Spleen (tissue), 11 donors: ENCODE measurements around the gene FTO. TPM values are rescaled to one million over a fixed set of nuclear protein-coding genes. Genes with fewer than 3 reads are reported as not detected.

ENCODE experiments used
- DNase-seq: peaks from one replicate; pipeline ENCODE4 v3.0.0-alpha.2; 2020
- H3K27ac ChIP-seq, 8 donors: fragments of 200-600 bp; sonication (generic) in 7 of 8; 1 replicate in 4 of 8; 2 replicates in 4 of 8; pipeline versions ENCODE4 v1.5.0 to v1.8.0; 2016 to 2021; ENCODE audit warnings: inconsistent platforms in 4 of 8, mild to moderate bottlenecking in 4 of 8, moderate library complexity in 1 of 8
- H3K27me3 ChIP-seq, 7 donors: fragments of 200-600 bp; sonication (generic) in 6 of 7; replicated peaks in 1 of 7; 1 replicate in 4 of 7; 2 replicates in 3 of 7; pipeline versions ENCODE4 v1.5.0 to v1.8.0; 2016 to 2021; ENCODE audit warnings: inconsistent platforms in 3 of 7, mild to moderate bottlenecking in 1 of 7
- H3K36me3 ChIP-seq, 6 donors: fragments of 200-600 bp; sonication (generic) in 5 of 6; 1 replicate in 4 of 6; 2 replicates in 2 of 6; pipeline versions ENCODE4 v1.5.0 to v1.8.0; 2016 to 2021; ENCODE audit warnings: inconsistent platforms in 2 of 6
- H3K4me1 ChIP-seq, 6 donors: fragments of 200-600 bp; sonication (generic) in 5 of 6; 1 replicate in 3 of 6; 2 replicates in 3 of 6; pipeline versions ENCODE4 v1.5.0 to v1.8.0; 2016 to 2021; ENCODE audit warnings: inconsistent platforms in 3 of 6
- H3K4me3 ChIP-seq, 8 donors: fragments of 200-600 bp; sonication (generic) in 7 of 8; 1 replicate in 4 of 8; 2 replicates in 4 of 8; pipeline versions ENCODE4 v1.5.0 to v1.8.0; 2016 to 2021; ENCODE audit warnings: inconsistent platforms in 4 of 8, mild to moderate bottlenecking in 4 of 8, moderate library complexity in 2 of 8
- H3K9me3 ChIP-seq, 8 donors: fragments of 200-600 bp; sonication (generic) in 7 of 8; 1 replicate in 4 of 8; 2 replicates in 4 of 8; pipeline versions ENCODE4 v1.5.0 to v1.8.0; 2016 to 2021; ENCODE audit warnings: inconsistent platforms in 4 of 8
- CTCF ChIP-seq, 11 experiments: fragments of 200-600 bp in 7 of 11; fragments of 450-650 bp in 4 of 11; sonication (generic) in 4 of 11; IDR thresholded peaks in 8 of 11; conservative IDR thresholded peaks in 3 of 11; 1 replicate in 7 of 11; 2 replicates in 4 of 11; pipeline versions ENCODE4 v1.4.0 to v1.8.0; 2016 to 2021; ENCODE audit warnings: antibody characterized with exemption in 11 of 11, inconsistent platforms in 4 of 11, mild to moderate bottlenecking in 1 of 11
- POLR2A ChIP-seq, 3 donors: fragments of 450-650 bp; IDR thresholded peaks; one replicate each; pipeline ENCODE4 v1.5.1; 2017; ENCODE audit warnings: antibody characterized with exemption in 3 of 3, mild to moderate bottlenecking in 1 of 3
- POLR2AphosphoS5 ChIP-seq, 3 donors: sonication (generic); formaldehyde crosslinking; IDR thresholded peaks; one replicate each; pipeline ENCODE4 v1.5.1; 2017; ENCODE audit warnings: antibody characterized with exemption in 3 of 3
- WGBS, 5 donors: extraction: QIAGEN DNeasy Blood & Tissue Kit in 3 of 5; methylation state at CpG; one replicate each; pipeline versions ENCODE4 v1.1.5 to v1.1.7; 2013 to 2018; 5-methylcytosine and 5-hydroxymethylcytosine counted together
- intact Hi-C: fragments of 100-400 bp; cut with DNase I; formaldehyde crosslinking; loops from one replicate; pipeline ENCODE4 v1.15.0; 2023; ENCODE audit warnings: low total_unique reads
- polyA plus RNA-seq, 3 donors: library from polyadenylated mRNA; stranded (reverse); fragments of 200-250 nt; gene quantifications; one replicate each; pipeline ENCODE4 v1.2.1, GENCODE V29; 2013
- total RNA-seq, 7 donors: library from RNA; depleted of rRNA in 3 of 7; stranded (reverse); fragments of >200 nt in 3 of 7; fragmentation: NEBNext Ultra II Directional in 4 of 7; extraction: Animal tissue kit (Norgen Biotek cat#: 25700) in 4 of 7; gene quantifications; one replicate each; pipeline versions ENCODE4 v1.1.0 to v1.2.1, GENCODE V29; 2016 to 2021
- donor health status: healthy with polysubstance abuse.
- donor health status: DM: no; HTN: no; CAD: no; lungs with moderate emphysema.
- donor health status: DM: no; HTN: no; CAD: no.
- donor health status: Bipolar disorder and iron deficiency.
- donor health status: healthy.
- donor health status: DM: no; HTN: no; CAD: no.
- donor health status: DM: yes; HTN: yes; CAD: no.

The FTO gene
- total and polyA plus RNA-seq, 10 donors, result 6.8 to 89.8 (median 68.4) TPM

- no peak for DNase-seq
Observed at GRCh38 chr16:53740933-53741531, 37.1 kb downstream of the FTO start.

GRCh38 chr16:53741546-53741945 is 37.6 kb downstream of the FTO start:
- no peak for DNase-seq
- intact Hi-C loops, result no loop called here
- peaks cover 0 to 29% (median 21%) of the 10 kb centered on the region in 6 donors for H3K4me1 ChIP-seq
- no peak overlapping the region for H3K4me3 ChIP-seq
- WGBS, 5 donors, result 91 to 96% (median 93%) methylated on average over 2 of the region's 2 CpGs
- H3K36me3 ChIP-seq, result no peaks in the 10 kb centered on the region
- TF ChIP-seq CTCF (IDR thresholded peaks at IDR 0.05 in 8 of 11, conservative IDR thresholded peaks at IDR 0.05 in 3 of 11) (no peak), POLR2AphosphoS5 (IDR thresholded peaks at IDR 0.05) (no peak), POLR2A (IDR thresholded peaks at IDR 0.05) (no peak)
- H3K9me3 ChIP-seq, result no peaks in the 10 kb centered on the region
- no peaks in the 10 kb centered on the region for H3K27me3 ChIP-seq
- no peak overlapping the region for H3K27ac ChIP-seq

More at GRCh38 chr16:53740933-53741531, 37.1 kb downstream of the FTO start:
- Histone ChIP-seq H3K36me3 (no peaks in the 10 kb centered on the region), H3K4me3 (no peak overlapping the region), H3K27me3 (no peaks in the 10 kb centered on the region), H3K4me1 (peaks cover 0 to 29% (median 21%) of the 10 kb centered on the region in 6 donors), H3K9me3 (no peaks in the 10 kb centered on the region), H3K27ac (no peak overlapping the region)
- intact Hi-C loops, result no loop called here
- TF ChIP-seq CTCF (IDR thresholded peaks at IDR 0.05 in 8 of 11, conservative IDR thresholded peaks at IDR 0.05 in 3 of 11), result no peak
- no peak for TF ChIP-seq POLR2A (IDR thresholded peaks at IDR 0.05)
- TF ChIP-seq POLR2AphosphoS5 (IDR thresholded peaks at IDR 0.05), result no peak
- WGBS, 5 donors, result 78 to 85% (median 83%) methylated on average over 3 of the region's 3 CpGs

GRCh38 chr16:53743149-53743566 is 39.2 kb downstream of the FTO start:
- H3K27ac ChIP-seq, result no peak overlapping the region
- H3K36me3 ChIP-seq, result no peaks in the 10 kb centered on the region
- no peak for DNase-seq
- WGBS, 5 donors, result 63 to 68% (median 65%) methylated on average over 3 of the region's 3 CpGs
- peaks cover 0 to 11% (median 6%) of the 10 kb centered on the region in 8 donors for H3K9me3 ChIP-seq
- H3K4me1 ChIP-seq, result peaks cover 0 to 29% (median 21%) of the 10 kb centered on the region in 6 donors
- no peaks in the 10 kb centered on the region for H3K27me3 ChIP-seq
- no peak overlapping the region for H3K4me3 ChIP-seq
- TF ChIP-seq POLR2AphosphoS5 (IDR thresholded peaks at IDR 0.05) (no peak), CTCF (IDR thresholded peaks at IDR 0.05 in 8 of 11, conservative IDR thresholded peaks at IDR 0.05 in 3 of 11) (peak in 6 of 11 experiments; percentile 15 to 55 (median 44))
- intact Hi-C loops, result no loop called here

GRCh38 chr16:53744449-53744848 is 40.5 kb downstream of the FTO start:
- peaks cover 0 to 12% (median 6%) of the 10 kb centered on the region in 8 donors for H3K9me3 ChIP-seq
- intact Hi-C loops, result no loop called here
- no peak for TF ChIP-seq POLR2A (IDR thresholded peaks at IDR 0.05)
- TF ChIP-seq CTCF (IDR thresholded peaks at IDR 0.05 in 8 of 11, conservative IDR thresholded peaks at IDR 0.05 in 3 of 11), result no peak
- TF ChIP-seq POLR2AphosphoS5 (IDR thresholded peaks at IDR 0.05), result no peak
- H3K4me1 ChIP-seq, result peaks cover 0 to 29% (median 21%) of the 10 kb centered on the region in 6 donors
- peak; percentile 28 for DNase-seq
- H3K27me3 ChIP-seq, result no peaks in the 10 kb centered on the region
- no peaks in the 10 kb centered on the region for H3K36me3 ChIP-seq
- WGBS, 5 donors, result 26 to 44% (median 32%) methylated on average over 3 of the region's 3 CpGs
- H3K27ac ChIP-seq, result no peak overlapping the region
- H3K4me3 ChIP-seq, result no peak overlapping the region
